K562 (cell line): ENCODE data around the gene CD52. TPM values are rescaled to one million over a fixed set of nuclear protein-coding genes. Genes with fewer than 3 reads are reported as not detected.

Experiments used
- ATAC-seq: fragments of 200-7000 bp; cut with Tn5 transposase; 3 replicates; pipeline ENCODE4 v1.9.1; 2020; ENCODE audit warnings: moderate library complexity
- BruUV-seq: library from RNA; stranded (reverse); fragments of 400-500 nt; replicated peaks from 2 replicates; lab custom pipeline; 2021; lab: Mats Ljungman, UMichigan
- CTCF ChIA-PET: fragments of 300-600 bp; formaldehyde crosslinking; extraction: SDS; loops from one replicate; lab custom pipeline; 2021; ENCODE audit warnings: low intra/inter-chr PET ratio; lab: Yijun Ruan, JAX
- POLR2A ChIA-PET: fragments of 300-600, 350-650 bp; sonication (Branson Sonifier 250); formaldehyde crosslinking; extraction: SDS; loops from one replicate; lab custom pipeline; 2021; ENCODE audit warnings: antibody characterized with exemption, inconsistent platforms; lab: Yijun Ruan, JAX
- DNase-seq, 4 experiments: peaks; one replicate each; pipeline versions ENCODE4 v3.0.0 to v3.0.0-alpha.2; 2011 to 2018; ENCODE audit warnings: low spot score in 3 of 4, mixed read lengths in 3 of 4; ENCODE audit errors: extremely low read depth in 1 of 4
- FAIRE-seq: peaks from 2 replicates; lab custom pipeline; 2011; peaks lifted over from hg19 to GRCh38; lab: Jason Lieb, UNC
- H2AFZ ChIP-seq: 2 replicates; pipeline ENCODE4 v1.6.0; 2011; ENCODE audit warnings: low read depth, low read length, control low read depth, inconsistent platforms
- H3K27ac ChIP-seq: fragments of 200-600 bp; 3 replicates; pipeline ENCODE4 v1.8.0; 2011; ENCODE audit warnings: low read depth, mild to moderate bottlenecking, control low read depth, inconsistent platforms, low read length, moderate library complexity, mixed read lengths; ENCODE audit errors: extremely low read depth
- H3K27me3 ChIP-seq, 2 experiments: fragments of 300-600 bp in 1 of 2; 2 replicates in 1 of 2; 3 replicates in 1 of 2; pipeline versions ENCODE4 v1.6.0 to v1.8.0; 2011; ENCODE audit warnings: inconsistent platforms in 2 of 2, low read length in 2 of 2, mild to moderate bottlenecking in 1 of 2, mixed read lengths in 1 of 2, moderate library complexity in 1 of 2; ENCODE audit not compliant: control insufficient read depth in 2 of 2, insufficient read depth in 2 of 2
- H3K36me3 ChIP-seq: fragments of 300-600 bp; 3 replicates; pipeline ENCODE4 v1.8.0; 2011; ENCODE audit warnings: mild to moderate bottlenecking, low read length, inconsistent platforms; ENCODE audit not compliant: control insufficient read depth, insufficient read depth
- H3K4me1 ChIP-seq, 2 experiments: fragments of 200-600 bp in 1 of 2; replicated peaks in 1 of 2; 2 replicates in 1 of 2; 3 replicates in 1 of 2; pipeline versions ENCODE4 v1.5.1 to v1.8.0; 2011; ENCODE audit warnings: inconsistent platforms in 2 of 2, low read length in 2 of 2, mild to moderate bottlenecking in 1 of 2, mixed read lengths in 1 of 2, moderate library complexity in 1 of 2; ENCODE audit not compliant: control insufficient read depth in 2 of 2, insufficient read depth in 2 of 2
- H3K4me2 ChIP-seq: 2 replicates; pipeline ENCODE4 v1.6.1; 2011; ENCODE audit warnings: low read length, control low read depth, inconsistent platforms, mixed read lengths; ENCODE audit not compliant: insufficient read depth
- H3K4me3 ChIP-seq: fragments of 200-600 bp; sonication (generic), shearing (Covaris generic); 2 replicates; pipeline ENCODE4 v1.5.1; 2016; ENCODE audit warnings: control low read depth, inconsistent platforms
- H3K79me2 ChIP-seq: fragments of 200-600 bp; 3 replicates; pipeline ENCODE4 v1.8.0; 2011; ENCODE audit warnings: low read length, inconsistent platforms; ENCODE audit not compliant: control insufficient read depth, insufficient read depth
- H3K9ac ChIP-seq, 2 experiments: 2 replicates each; pipeline versions ENCODE4 v1.6.0 to v1.6.1; 2011; ENCODE audit warnings: low read depth in 2 of 2, low read length in 2 of 2, control low read depth in 1 of 2, inconsistent platforms in 1 of 2, mild to moderate bottlenecking in 1 of 2, mixed read lengths in 1 of 2; ENCODE audit not compliant: insufficient read depth in 1 of 2
- H3K9me1 ChIP-seq: one replicate; pipeline ENCODE4 v1.6.0; 2011; ENCODE audit warnings: inconsistent platforms, mild to moderate bottlenecking, low read length, moderate library complexity; ENCODE audit not compliant: control insufficient read depth, insufficient read depth
- H3K9me3 ChIP-seq: replicated peaks from 2 replicates; pipeline ENCODE4 v1.5.1; 2011; ENCODE audit warnings: low read depth, low read length, inconsistent platforms; ENCODE audit not compliant: control insufficient read depth, insufficient read depth
- H4K20me1 ChIP-seq: replicated peaks from 2 replicates; pipeline ENCODE4 v1.6.1; 2011; ENCODE audit warnings: low read length, inconsistent platforms, mixed read lengths; ENCODE audit not compliant: control insufficient read depth, insufficient read depth
- ATF7 ChIP-seq: fragments of 450-650 bp; IDR thresholded peaks from 2 replicates; pipeline ENCODE4 v1.7.1; 2014; ENCODE audit warnings: mild to moderate bottlenecking, moderate library complexity
- ESRRB ChIP-seq: fragments of 250-450 bp; sonication (Bioruptor Pico); IDR thresholded peaks from 2 replicates; pipeline ENCODE4 v1.5.0; 2020; ENCODE audit warnings: mild to moderate bottlenecking, moderate library complexity, borderline replicate concordance
- JUND ChIP-seq, 2 experiments: IDR thresholded peaks; 2 replicates in 1 of 2; 3 replicates in 1 of 2; pipeline ENCODE4 v1.6.1; 2011; ENCODE audit warnings: borderline replicate concordance in 2 of 2, low read depth in 2 of 2, low read length in 2 of 2, improper control_type of control experiment in 1 of 2, missing biosample characterization in 1 of 2, missing genetic modification characterization in 1 of 2, missing genetic modification reagents in 1 of 2
- MAZ ChIP-seq, 2 experiments: fragments of 450-650 bp in 1 of 2; sonication (generic) in 1 of 2; formaldehyde crosslinking; IDR thresholded peaks in 1 of 2; conservative IDR thresholded peaks in 1 of 2; 2 replicates each; pipeline versions ENCODE4 v1.4.0 to v1.5.0; 2020; ENCODE audit warnings: mild to moderate bottlenecking in 1 of 2, missing genetic modification reagents in 1 of 2
- MTA1 ChIP-seq: fragments of 450-650 bp; IDR thresholded peaks from 2 replicates; pipeline ENCODE4 v1.6.1; 2017; ENCODE audit warnings: borderline replicate concordance
- POLR2A ChIP-seq: fragments of 450-650 bp; conservative IDR thresholded peaks from 2 replicates; pipeline ENCODE4 v1.6.1; 2016
- RBM34 ChIP-seq: fragments of 200-400 bp; formaldehyde crosslinking; IDR thresholded peaks from 2 replicates; pipeline ENCODE4 v1.6.1; 2018; ENCODE audit warnings: low read length, borderline replicate concordance; ENCODE audit not compliant: insufficient read depth
- SIRT6 ChIP-seq: IDR thresholded peaks from one replicate; pipeline ENCODE4 v1.6.1; 2012; ENCODE audit warnings: low read depth, mild to moderate bottlenecking, control low read depth, inconsistent platforms, low read length, moderate library complexity
- TRIM24 ChIP-seq, 2 experiments: fragments of 450-650 bp; IDR thresholded peaks; 2 replicates each; pipeline ENCODE4 v1.6.1; 2016
- WGBS: fragments of 100-300 bp; shearing (Covaris generic); methylation state at CpG from one replicate; pipeline ENCODE4 v1.1.6; 2016; ENCODE audit warnings: low coverage, mixed read lengths; ENCODE audit not compliant: insufficient coverage; ENCODE audit errors: missing lambda C conversion rate; 5-methylcytosine and 5-hydroxymethylcytosine counted together
- in situ Hi-C: fragments of 300-500 bp; cut with MboI; formaldehyde crosslinking; loops from 4 replicates; pipeline ENCODE4 v1.15.0; 2018; ENCODE audit warnings: inconsistent platforms, mixed read lengths
- intact Hi-C: fragments of 100-400 bp; cut with micrococcal nuclease; formaldehyde crosslinking; loops from 2 replicates; pipeline ENCODE4 v1.14.2; 2022
- polyA plus RNA-seq, 8 experiments: library from polyadenylated mRNA; depleted of rRNA in 4 of 8; stranded (reverse) in 5 of 8; unstranded in 3 of 8; fragments of >200 nt; fragmentation: Nextera tagmentation in 2 of 8; fragmentation: Illumina TruSeq in 1 of 8; extraction: Ambion mirVana in 2 of 8; extraction: Trizol in 1 of 8; gene quantifications; 2 replicates each; pipeline versions ENCODE4 v1.2.1 to v1.2.3, GENCODE V29; 2011 to 2014; ENCODE audit warnings: inconsistent platforms in 1 of 8, missing spikeins in 1 of 8
- total RNA-seq, 7 experiments: library from RNA; depleted of rRNA in 6 of 7; stranded (reverse); fragments of >200 nt in 6 of 7; fragmentation: Illumina TruSeq in 2 of 7; extraction: Trizol in 2 of 7; gene quantifications; 2 replicates each; pipeline versions ENCODE4 v1.2.1 to v1.2.3, GENCODE V29; 2011 to 2021; ENCODE audit warnings: low replicate concordance in 1 of 7
- TF ChIP-seq, protein P1 (sequence below), 2 experiments: fragments of 450-650 bp; IDR thresholded peaks; 2 replicates each; pipeline ENCODE4 v1.6.1; 2018; ENCODE audit warnings: mild to moderate bottlenecking in 2 of 2, low read depth in 1 of 2; ENCODE audit not compliant: partially characterized antibody in 2 of 2
- TF ChIP-seq, protein P2 (sequence below): fragments of 250-450 bp; sonication (Bioruptor Pico); IDR thresholded peaks from 2 replicates; pipeline ENCODE4 v1.5.1; 2021; ENCODE audit warnings: mild to moderate bottlenecking

The CD52 gene
- total and polyA plus RNA-seq, 9 of the 15 experiments (the other 6 are each of a cell fraction or from before 2014, with no cell fraction given) = 34.9 to 488 (median 173) TPM

DNA sequence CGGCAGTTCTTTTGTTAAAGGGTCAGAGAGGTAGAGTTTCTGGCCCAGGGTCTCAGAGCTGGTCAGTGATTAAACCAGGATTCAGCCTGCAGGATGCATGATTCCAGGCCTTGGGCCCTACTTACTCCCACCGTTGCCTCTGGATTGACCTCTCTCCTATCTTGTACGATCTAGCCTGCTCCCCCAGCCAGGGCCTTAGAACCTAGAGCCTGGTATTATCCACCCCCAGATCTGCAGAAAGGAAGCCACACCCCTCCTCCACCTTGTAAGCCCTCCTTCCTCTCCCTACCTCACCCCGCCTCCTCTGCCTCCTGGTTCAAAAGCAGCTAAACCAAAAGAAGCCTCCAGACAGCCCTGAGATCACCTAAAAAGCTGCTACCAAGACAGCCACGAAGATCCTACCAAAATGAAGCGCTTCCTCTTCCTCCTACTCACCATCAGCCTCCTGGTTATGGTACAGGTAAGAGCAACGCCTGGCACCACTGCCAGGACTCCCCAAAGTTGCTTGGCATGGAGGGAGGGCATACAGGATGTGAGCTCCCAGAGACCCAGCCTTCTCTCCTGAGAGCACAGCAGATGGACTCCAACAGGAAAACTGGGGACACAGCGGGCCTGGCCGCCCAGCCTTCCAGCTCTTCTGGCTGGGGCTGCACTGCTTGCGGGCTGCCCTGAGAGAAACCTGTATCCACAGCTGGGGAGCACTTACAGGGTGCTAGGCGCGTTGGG lies at the start of gene CD52 (continued):
- TF ChIP-seq, protein P1, sequence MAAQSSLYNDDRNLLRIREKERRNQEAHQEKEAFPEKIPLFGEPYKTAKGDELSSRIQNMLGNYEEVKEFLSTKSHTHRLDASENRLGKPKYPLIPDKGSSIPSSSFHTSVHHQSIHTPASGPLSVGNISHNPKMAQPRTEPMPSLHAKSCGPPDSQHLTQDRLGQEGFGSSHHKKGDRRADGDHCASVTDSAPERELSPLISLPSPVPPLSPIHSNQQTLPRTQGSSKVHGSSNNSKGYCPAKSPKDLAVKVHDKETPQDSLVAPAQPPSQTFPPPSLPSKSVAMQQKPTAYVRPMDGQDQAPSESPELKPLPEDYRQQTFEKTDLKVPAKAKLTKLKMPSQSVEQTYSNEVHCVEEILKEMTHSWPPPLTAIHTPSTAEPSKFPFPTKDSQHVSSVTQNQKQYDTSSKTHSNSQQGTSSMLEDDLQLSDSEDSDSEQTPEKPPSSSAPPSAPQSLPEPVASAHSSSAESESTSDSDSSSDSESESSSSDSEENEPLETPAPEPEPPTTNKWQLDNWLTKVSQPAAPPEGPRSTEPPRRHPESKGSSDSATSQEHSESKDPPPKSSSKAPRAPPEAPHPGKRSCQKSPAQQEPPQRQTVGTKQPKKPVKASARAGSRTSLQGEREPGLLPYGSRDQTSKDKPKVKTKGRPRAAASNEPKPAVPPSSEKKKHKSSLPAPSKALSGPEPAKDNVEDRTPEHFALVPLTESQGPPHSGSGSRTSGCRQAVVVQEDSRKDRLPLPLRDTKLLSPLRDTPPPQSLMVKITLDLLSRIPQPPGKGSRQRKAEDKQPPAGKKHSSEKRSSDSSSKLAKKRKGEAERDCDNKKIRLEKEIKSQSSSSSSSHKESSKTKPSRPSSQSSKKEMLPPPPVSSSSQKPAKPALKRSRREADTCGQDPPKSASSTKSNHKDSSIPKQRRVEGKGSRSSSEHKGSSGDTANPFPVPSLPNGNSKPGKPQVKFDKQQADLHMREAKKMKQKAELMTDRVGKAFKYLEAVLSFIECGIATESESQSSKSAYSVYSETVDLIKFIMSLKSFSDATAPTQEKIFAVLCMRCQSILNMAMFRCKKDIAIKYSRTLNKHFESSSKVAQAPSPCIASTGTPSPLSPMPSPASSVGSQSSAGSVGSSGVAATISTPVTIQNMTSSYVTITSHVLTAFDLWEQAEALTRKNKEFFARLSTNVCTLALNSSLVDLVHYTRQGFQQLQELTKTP (IDR thresholded peaks at IDR 0.05; ENCODE audit: low read depth in 1 of 2, partially characterized antibody in 2 of 2) = peak in 1 of 2 experiments; percentile 23

DNA sequence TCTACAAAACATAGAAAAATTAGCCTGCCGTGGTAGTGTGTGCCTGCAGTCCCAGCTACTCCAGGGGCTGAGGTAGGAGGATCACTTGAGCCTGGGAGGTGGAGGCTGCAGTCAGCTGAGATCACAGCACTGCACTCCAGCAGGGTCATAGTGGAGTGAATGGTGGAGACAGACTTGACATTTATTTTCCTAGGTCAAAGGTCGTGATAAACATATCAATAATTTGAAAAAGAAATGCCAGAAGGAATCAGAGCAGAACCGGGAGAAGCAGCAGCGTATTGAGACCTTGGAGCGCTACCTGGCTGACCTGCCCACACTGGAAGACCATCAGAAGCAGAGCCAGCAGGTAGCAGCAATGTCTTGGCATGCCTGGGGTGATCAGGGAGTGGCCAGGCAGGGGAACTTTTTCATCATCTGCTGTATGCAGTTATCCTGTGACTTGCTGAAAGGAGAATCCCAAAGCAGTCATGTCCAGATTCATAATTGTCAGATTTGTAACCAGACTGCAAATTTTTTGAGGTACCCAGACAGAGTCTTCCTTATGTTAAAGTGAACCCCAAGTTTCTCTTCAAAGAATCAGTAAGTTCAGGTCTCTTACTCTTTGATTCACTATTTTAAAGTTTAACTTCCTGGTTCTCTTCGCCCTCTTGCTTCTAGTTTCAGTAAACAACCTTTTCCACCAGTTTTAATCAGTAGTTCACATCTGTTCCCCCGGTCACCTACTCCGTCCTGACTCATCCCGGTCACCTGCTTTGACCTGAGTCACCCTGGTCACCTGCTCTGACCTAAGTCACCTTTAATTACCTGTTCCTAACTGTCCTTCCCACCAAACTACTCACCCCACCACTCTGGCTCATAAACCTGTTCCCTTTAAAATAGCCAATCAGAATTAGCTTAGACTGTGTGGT lies 49.2 kb upstream of the CD52 start:
- FAIRE-seq (no peak), ATAC-seq (no peak), DNase-seq (no peak)
- ChIA-PET POLR2A (interaction anchor here (0.7 to 2.1 kb wide), 5 partner anchors 9 to 20 kb away, joined by 3 to 10 read pairs (median 3); no protein-coding TSS in a partner anchor), CTCF (no interaction called here)
- Histone ChIP-seq H3K27ac (peak overlapping the region; percentile 20; the same call in 1 of the 3 replicates), H3K9me1 (no peaks in the 10 kb centered on the region), H3K79me2 (peaks cover 9% of the 10 kb centered on the region; the same call in 1 of the 3 replicates), H3K36me3 (peaks cover 96% of the 10 kb centered on the region), H3K4me2 (no peak overlapping the region), H3K9me3 (peaks cover 7% of the 10 kb centered on the region; the same call in 1 of the 2 replicates), H3K4me1 (no peaks in the 10 kb centered on the region; a peak in 1 of 5 replicates), H3K4me3 (no peak overlapping the region), H2AFZ (no peak overlapping the region), H3K27me3 (no peaks in the 10 kb centered on the region), H4K20me1 (no peaks in the 10 kb centered on the region), H3K9ac (no peak overlapping the region)
- intact Hi-C loops = no loop called here
- 89% methylated on average over 9 of the region's 9 CpGs for WGBS
- BruUV-seq = no TSS peak
- in situ Hi-C loops = no loop called here
- TF ChIP-seq POLR2A (0 out of 2 replicates have a peak, but pooled peaks have one; percentile 27), MTA1 (peak; percentile 55; the same call in 1 of the 2 replicates), MAZ (CRISPR knock-in tag; conservative IDR thresholded peaks at IDR 0.05 in 1 of 2, IDR thresholded peaks at IDR 0.05 in 1 of 2) (no peak), ATF7 (0 out of 2 replicates have a peak, but pooled peaks have one; percentile 14), ESRRB (CRISPR knock-in tag) (no peak), JUND (IDR thresholded peaks at IDR 0.05; ENCODE audit: borderline replicate concordance, low read depth, low read length) (peak; percentile 57; the same call in 1 of the 2 replicates), JUND (tag; IDR thresholded peaks at IDR 0.05; ENCODE audit: borderline replicate concordance, low read depth, low read length) (no peak; the same call in 2 of the 3 replicates), SIRT6 (no peak), TRIM24 (IDR thresholded peaks at IDR 0.05) (0 out of 4 replicates have a peak, but pooled peaks of 1 of the 2 experiments have one; percentile 50), RBM34 (no peak)
- TF ChIP-seq, protein P2, sequence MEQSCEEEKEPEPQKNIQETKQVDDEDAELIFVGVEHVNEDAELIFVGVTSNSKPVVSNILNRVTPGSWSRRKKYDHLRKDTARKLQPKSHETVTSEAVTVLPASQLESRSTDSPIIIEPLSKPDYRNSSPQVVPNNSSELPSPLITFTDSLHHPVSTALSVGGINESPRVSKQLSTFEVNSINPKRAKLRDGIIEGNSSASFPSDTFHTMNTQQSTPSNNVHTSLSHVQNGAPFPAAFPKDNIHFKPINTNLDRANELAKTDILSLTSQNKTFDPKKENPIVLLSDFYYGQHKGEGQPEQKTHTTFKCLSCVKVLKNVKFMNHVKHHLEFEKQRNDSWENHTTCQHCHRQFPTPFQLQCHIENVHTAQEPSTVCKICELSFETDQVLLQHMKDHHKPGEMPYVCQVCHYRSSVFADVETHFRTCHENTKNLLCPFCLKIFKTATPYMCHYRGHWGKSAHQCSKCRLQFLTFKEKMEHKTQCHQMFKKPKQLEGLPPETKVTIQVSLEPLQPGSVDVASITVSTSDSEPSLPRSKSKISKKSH (CRISPR knock-in tag) = no peak
